OCI-LY7 (cell line): ENCODE measurements around the gene ZHX3.

Experiments used
- EZH2phosphoT487 ChIP-seq: fragments of 200-600 bp; sonication (generic); IDR thresholded peaks from 2 replicates; pipeline ENCODE4 v1.6.1; 2018; ENCODE audit warnings: low read depth, borderline replicate concordance, mild to moderate bottlenecking, mixed run types, antibody characterized with exemption, low read length, moderate library complexity, mixed read lengths
- TF ChIP-seq, protein P1 (sequence below): fragments of 200-600 bp; sonication (generic); conservative IDR thresholded peaks from 2 replicates; pipeline ENCODE4 v1.5.1; 2014; ENCODE audit warnings: mild to moderate bottlenecking, antibody characterized with exemption, low read length, moderate library complexity, mixed read lengths

DNA sequence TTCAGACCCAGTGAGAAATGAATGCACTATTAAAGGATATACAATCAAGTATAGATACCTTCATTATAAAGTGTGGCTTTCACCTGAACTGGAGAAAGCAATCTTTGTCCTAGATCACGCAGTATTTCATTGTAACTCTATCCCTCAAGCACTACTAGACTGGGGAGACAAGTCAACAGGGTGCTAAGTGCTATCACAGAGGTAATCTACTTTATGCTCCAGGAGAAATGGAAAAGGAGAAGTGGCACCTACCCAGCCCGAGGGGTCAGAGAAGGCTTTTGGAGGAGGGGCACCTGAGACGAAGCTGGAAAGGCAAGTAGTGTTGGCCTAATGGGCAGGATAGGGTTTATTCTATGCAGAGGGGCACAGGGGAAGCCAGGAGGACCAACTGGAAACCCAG, 17.1 kb downstream of the ZHX3 start:
- TF ChIP-seq, protein P1, sequence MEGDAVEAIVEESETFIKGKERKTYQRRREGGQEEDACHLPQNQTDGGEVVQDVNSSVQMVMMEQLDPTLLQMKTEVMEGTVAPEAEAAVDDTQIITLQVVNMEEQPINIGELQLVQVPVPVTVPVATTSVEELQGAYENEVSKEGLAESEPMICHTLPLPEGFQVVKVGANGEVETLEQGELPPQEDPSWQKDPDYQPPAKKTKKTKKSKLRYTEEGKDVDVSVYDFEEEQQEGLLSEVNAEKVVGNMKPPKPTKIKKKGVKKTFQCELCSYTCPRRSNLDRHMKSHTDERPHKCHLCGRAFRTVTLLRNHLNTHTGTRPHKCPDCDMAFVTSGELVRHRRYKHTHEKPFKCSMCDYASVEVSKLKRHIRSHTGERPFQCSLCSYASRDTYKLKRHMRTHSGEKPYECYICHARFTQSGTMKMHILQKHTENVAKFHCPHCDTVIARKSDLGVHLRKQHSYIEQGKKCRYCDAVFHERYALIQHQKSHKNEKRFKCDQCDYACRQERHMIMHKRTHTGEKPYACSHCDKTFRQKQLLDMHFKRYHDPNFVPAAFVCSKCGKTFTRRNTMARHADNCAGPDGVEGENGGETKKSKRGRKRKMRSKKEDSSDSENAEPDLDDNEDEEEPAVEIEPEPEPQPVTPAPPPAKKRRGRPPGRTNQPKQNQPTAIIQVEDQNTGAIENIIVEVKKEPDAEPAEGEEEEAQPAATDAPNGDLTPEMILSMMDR, result no peak
- TF ChIP-seq EZH2phosphoT487, result no peak
